Neural cell (in vitro differentiated cells): Measurements from ENCODE around the gene NFASC. TPM values are rescaled to one million over a fixed set of nuclear protein-coding genes. Genes with fewer than 3 reads are reported as not detected.

Experiments
- H2AFZ ChIP-seq: fragments of 200-600, 300-800 bp; sonication (generic), shearing (Covaris generic); 2 replicates; pipeline ENCODE4 v1.6.0; 2014; ENCODE audit warnings: low read depth, mild to moderate bottlenecking, antibody characterized with exemption, low read length, moderate library complexity
- H3F3A ChIP-seq: fragments of 200-600 bp; shearing (Covaris generic); 2 replicates; pipeline ENCODE4 v1.6.1; 2016; ENCODE audit warnings: mild to moderate bottlenecking, moderate library complexity, mixed read lengths, antibody characterized with exemption, low read length; ENCODE audit not compliant: insufficient read depth, poor library complexity, severe bottlenecking
- H3K27ac ChIP-seq: fragments of 200-600, 300-800 bp; sonication (generic), shearing (Covaris generic); 2 replicates; pipeline ENCODE4 v1.5.1; 2014; ENCODE audit warnings: mild to moderate bottlenecking, low read length, moderate library complexity
- H3K27me3 ChIP-seq: fragments of 300-800, 200-600 bp; sonication (generic), shearing (Covaris generic); 2 replicates; pipeline ENCODE4 v1.6.0; 2014; ENCODE audit warnings: mild to moderate bottlenecking, low read depth, low read length, moderate library complexity; ENCODE audit not compliant: insufficient read depth
- H3K36me3 ChIP-seq: fragments of 300-800, 200-600 bp; sonication (generic), shearing (Covaris generic); 2 replicates; pipeline ENCODE4 v1.5.1; 2014; ENCODE audit warnings: mild to moderate bottlenecking, antibody characterized with exemption, low read length, moderate library complexity; ENCODE audit not compliant: insufficient read depth
- H3K4me2 ChIP-seq: fragments of 300-800, 200-600 bp; sonication (generic), shearing (Covaris generic); 2 replicates; pipeline ENCODE4 v1.6.0; 2014; ENCODE audit warnings: mild to moderate bottlenecking, low read length
- H3K4me3 ChIP-seq: fragments of 300-800, 200-600 bp; sonication (generic), shearing (Covaris generic); 2 replicates; pipeline ENCODE4 v1.5.1; 2014; ENCODE audit warnings: mild to moderate bottlenecking, low read length, moderate library complexity
- H3K79me2 ChIP-seq: fragments of 200-600 bp; shearing (Covaris generic); replicated peaks from 2 replicates; pipeline ENCODE4 v1.6.0; 2014; ENCODE audit warnings: mild to moderate bottlenecking, low read length, moderate library complexity; ENCODE audit not compliant: insufficient read depth
- H3K9ac ChIP-seq: fragments of 300-800, 200-600 bp; sonication (generic), shearing (Covaris generic); 2 replicates; pipeline ENCODE4 v1.6.1; 2016; ENCODE audit warnings: mild to moderate bottlenecking, low read length, mixed read lengths
- H3K9me2 ChIP-seq: fragments of 200-600 bp; shearing (Covaris generic); 2 replicates; pipeline ENCODE4 v1.6.1; 2016; ENCODE audit warnings: mild to moderate bottlenecking, low read length, mixed read lengths; ENCODE audit not compliant: insufficient read depth
- H3K9me3 ChIP-seq: fragments of 200-600, 300-800 bp; sonication (generic), shearing (Covaris generic); 2 replicates; pipeline ENCODE4 v1.6.1; 2016; ENCODE audit warnings: mild to moderate bottlenecking, mixed run types, low read length, moderate library complexity, mixed read lengths
- H4K20me1 ChIP-seq: fragments of 200-600 bp; shearing (Covaris generic); 2 replicates; pipeline ENCODE4 v1.6.1; 2016; ENCODE audit warnings: mild to moderate bottlenecking, mixed run types; ENCODE audit not compliant: insufficient read depth
- CTCF ChIP-seq: fragments of 450-650 bp; IDR thresholded peaks from 2 replicates; pipeline ENCODE4 v1.5.1; 2014; ENCODE audit warnings: antibody characterized with exemption, mild to moderate bottlenecking, moderate library complexity; ENCODE audit not compliant: poor library complexity, severe bottlenecking
- EP300 ChIP-seq: fragments of 450-650 bp; conservative IDR thresholded peaks from 2 replicates; pipeline ENCODE4 v1.6.1; 2014; ENCODE audit warnings: antibody characterized with exemption, mild to moderate bottlenecking, moderate library complexity; ENCODE audit not compliant: poor library complexity, severe bottlenecking
- EZH2 ChIP-seq: fragments of 200-600, 300-800 bp; shearing (Covaris generic), sonication (generic); IDR thresholded peaks from 2 replicates; pipeline ENCODE4 v1.6.1; 2014; ENCODE audit warnings: antibody characterized with exemption, low read length, borderline replicate concordance, mild to moderate bottlenecking; ENCODE audit not compliant: insufficient read depth, poor library complexity, severe bottlenecking
- MXI1 ChIP-seq: fragments of 450-650 bp; conservative IDR thresholded peaks from 2 replicates; pipeline ENCODE4 v1.6.1; 2014; ENCODE audit warnings: antibody characterized with exemption, mild to moderate bottlenecking; ENCODE audit not compliant: poor library complexity, severe bottlenecking
- POLR2AphosphoS5 ChIP-seq: IDR thresholded peaks from 2 replicates; pipeline ENCODE4 v1.6.1; 2012
- RAD21 ChIP-seq: fragments of 450-650 bp; conservative IDR thresholded peaks from 2 replicates; pipeline ENCODE4 v1.6.1; 2014; ENCODE audit warnings: antibody characterized with exemption, mild to moderate bottlenecking, moderate library complexity
- REST ChIP-seq: IDR thresholded peaks from 2 replicates; pipeline ENCODE4 v1.6.1; 2012; ENCODE audit warnings: borderline replicate concordance
- SMC3 ChIP-seq: fragments of 450-650 bp; conservative IDR thresholded peaks from 2 replicates; pipeline ENCODE4 v1.6.1; 2014; ENCODE audit warnings: antibody characterized with exemption, mild to moderate bottlenecking, moderate library complexity; ENCODE audit not compliant: poor library complexity
- TAF1 ChIP-seq: IDR thresholded peaks from 2 replicates; pipeline ENCODE4 v1.6.1; 2012; ENCODE audit warnings: low read depth
- polyA plus RNA-seq: library from polyadenylated mRNA; depleted of rRNA; stranded (reverse); fragments of >200 nt; gene quantifications from 2 replicates; pipeline ENCODE4 v1.2.3, GENCODE V29; 2014

NFASC gene
- polyA plus RNA-seq, 1 donor from 2014 or later = 23.9 TPM

GRCh38 chr1:204931313-204931712, 60.7 kb downstream of the NFASC start:
- H3K9me3 ChIP-seq = no peaks in the 10 kb centered on the region
- H3K27me3 ChIP-seq = no peaks in the 10 kb centered on the region
- no peaks in the 10 kb centered on the region for H3K9me2 ChIP-seq
- H3K27ac ChIP-seq = no peak overlapping the region
- no peak overlapping the region for H3K4me2 ChIP-seq
- H2AFZ ChIP-seq = no peak overlapping the region
- no peaks in the 10 kb centered on the region for H3K79me2 ChIP-seq
- no peaks in the 10 kb centered on the region for H3F3A ChIP-seq
- H3K36me3 ChIP-seq = no peaks in the 10 kb centered on the region
- no peak overlapping the region for H3K9ac ChIP-seq
- TF ChIP-seq CTCF (no peak), REST (no peak), SMC3 (no peak), TAF1 (no peak), RAD21 (no peak), POLR2AphosphoS5 (no peak)
- no peaks in the 10 kb centered on the region for H4K20me1 ChIP-seq
- no peak overlapping the region for H3K4me3 ChIP-seq

- H3K79me2 ChIP-seq = no peaks in the 10 kb centered on the region
- no peak overlapping the region for H2AFZ ChIP-seq
- H3K27me3 ChIP-seq = no peaks in the 10 kb centered on the region
- no peak overlapping the region for H3K9ac ChIP-seq
- no peak overlapping the region for H3K27ac ChIP-seq
- H3K4me2 ChIP-seq = no peak overlapping the region
- no peaks in the 10 kb centered on the region for H3K9me2 ChIP-seq
- no peaks in the 10 kb centered on the region for H3K9me3 ChIP-seq
- no peak for TF ChIP-seq EP300
- no peak for TF ChIP-seq MXI1
- no peak for TF ChIP-seq TAF1
- no peak for TF ChIP-seq EZH2
- TF ChIP-seq CTCF = no peak
- TF ChIP-seq RAD21 = no peak
- H4K20me1 ChIP-seq = no peaks in the 10 kb centered on the region
- no peaks in the 10 kb centered on the region for H3K36me3 ChIP-seq
- no peak overlapping the region for H3K4me3 ChIP-seq
- no peaks in the 10 kb centered on the region for H3F3A ChIP-seq
Measured at GRCh38 chr1:204931768-204932572, 61.3 kb downstream of the NFASC start.
